ENCODE results near the gene KBTBD4.

DNA sequence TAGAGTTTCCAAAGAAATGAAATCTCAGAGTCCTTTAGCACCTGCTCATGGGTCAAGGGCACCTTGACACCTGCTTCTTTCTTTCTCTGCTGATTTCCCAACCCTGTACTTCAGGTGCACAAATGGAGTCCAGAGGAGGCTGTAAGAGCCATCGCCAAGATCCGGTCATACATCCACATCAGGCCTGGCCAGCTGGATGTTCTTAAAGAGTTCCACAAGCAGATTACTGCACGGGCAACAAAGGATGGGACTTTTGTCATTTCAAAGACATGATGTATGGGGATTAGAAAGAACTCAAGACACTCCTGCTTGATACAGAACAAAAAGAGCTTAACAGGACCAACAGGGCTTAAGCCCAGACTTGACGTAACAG lies 7.4 kb downstream of the KBTBD4 start:
- TF ChIP-seq, protein P1, sequence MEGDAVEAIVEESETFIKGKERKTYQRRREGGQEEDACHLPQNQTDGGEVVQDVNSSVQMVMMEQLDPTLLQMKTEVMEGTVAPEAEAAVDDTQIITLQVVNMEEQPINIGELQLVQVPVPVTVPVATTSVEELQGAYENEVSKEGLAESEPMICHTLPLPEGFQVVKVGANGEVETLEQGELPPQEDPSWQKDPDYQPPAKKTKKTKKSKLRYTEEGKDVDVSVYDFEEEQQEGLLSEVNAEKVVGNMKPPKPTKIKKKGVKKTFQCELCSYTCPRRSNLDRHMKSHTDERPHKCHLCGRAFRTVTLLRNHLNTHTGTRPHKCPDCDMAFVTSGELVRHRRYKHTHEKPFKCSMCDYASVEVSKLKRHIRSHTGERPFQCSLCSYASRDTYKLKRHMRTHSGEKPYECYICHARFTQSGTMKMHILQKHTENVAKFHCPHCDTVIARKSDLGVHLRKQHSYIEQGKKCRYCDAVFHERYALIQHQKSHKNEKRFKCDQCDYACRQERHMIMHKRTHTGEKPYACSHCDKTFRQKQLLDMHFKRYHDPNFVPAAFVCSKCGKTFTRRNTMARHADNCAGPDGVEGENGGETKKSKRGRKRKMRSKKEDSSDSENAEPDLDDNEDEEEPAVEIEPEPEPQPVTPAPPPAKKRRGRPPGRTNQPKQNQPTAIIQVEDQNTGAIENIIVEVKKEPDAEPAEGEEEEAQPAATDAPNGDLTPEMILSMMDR (IDR thresholded peaks at IDR 0.05), result no peak
- no peak for TF ChIP-seq EP300 (IDR thresholded peaks at IDR 0.05)
- TF ChIP-seq POLR2A (IDR thresholded peaks at IDR 0.05), result no peak
- TF ChIP-seq POLR2AphosphoS5 (IDR thresholded peaks at IDR 0.05), result no peak

Data from sigmoid colon (tissue), 4 donors.